ENCODE data around the gene STAT3.
A peak's percentile ranks its signal among the peaks of the same experiment; 100 is the strongest.
"Not testable (repeated sequence)": the region's sequence is repeated elsewhere in the genome, so short reads cannot be mapped to it uniquely, and the experiment has no call there.

The STAT3 gene

DNA sequence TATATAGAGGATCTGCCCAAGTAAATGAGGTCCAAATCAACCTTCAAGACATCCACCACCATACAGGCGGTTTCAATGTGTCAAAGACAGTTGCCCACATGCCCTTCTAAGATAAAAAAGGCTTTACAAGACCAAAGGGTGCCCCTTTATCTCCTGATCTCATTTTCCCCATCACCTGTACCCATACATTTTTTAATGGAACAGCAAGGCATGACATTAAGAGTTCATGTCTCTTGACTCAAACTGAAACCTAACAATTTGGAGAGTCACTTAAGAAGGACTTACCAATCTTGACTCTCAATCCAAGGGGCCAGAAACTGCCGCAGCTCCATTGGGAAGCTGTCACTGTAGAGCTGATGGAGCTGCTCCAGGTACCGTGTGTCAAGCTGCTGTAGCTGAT is 40.1 kb downstream of the STAT3 start:
- no peak for DNase-seq (ENCODE audit: low read depth)

DNA sequence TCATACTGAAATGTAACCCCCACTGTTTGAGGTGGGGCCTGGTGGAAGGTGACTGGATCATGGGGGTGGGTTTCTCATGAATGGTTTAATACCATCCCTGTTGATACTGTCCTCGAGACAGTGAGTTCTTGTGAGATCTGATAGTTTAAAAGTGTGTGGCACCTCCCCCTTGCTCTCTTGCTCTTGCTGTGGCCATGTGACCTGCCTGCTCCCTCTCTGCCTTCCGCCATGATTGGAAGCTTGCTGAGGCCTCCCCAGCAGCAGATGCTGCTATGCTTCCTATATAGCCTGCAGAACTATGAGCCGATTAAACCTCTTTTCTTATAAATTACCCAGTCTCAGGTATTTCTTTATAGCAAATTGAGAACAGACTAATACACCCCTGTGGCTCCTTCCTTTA is 40.6 kb downstream of the STAT3 start:
- no peak for DNase-seq (ENCODE audit: low read depth)

DNA sequence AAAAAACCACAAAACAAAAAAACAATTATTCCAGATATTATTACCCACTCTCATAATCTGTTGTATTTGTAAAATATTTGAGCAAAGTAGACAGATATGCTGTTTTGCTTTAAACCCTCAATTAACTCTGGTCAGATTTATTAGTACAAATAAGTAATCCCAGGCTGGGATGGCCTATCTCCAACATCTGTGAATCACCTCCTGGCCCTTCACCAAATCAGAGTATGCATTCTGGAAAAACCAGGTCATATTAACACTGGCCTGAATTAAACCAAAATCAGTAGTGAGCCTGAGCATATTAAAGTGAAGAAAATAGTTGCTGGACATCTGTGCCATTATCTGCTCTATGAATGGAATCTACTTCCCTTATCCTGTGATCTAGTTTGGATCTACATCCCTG is 41.0 kb downstream of the STAT3 start:
- DNase-seq (ENCODE audit: low read depth) = peak; percentile 57

DNA sequence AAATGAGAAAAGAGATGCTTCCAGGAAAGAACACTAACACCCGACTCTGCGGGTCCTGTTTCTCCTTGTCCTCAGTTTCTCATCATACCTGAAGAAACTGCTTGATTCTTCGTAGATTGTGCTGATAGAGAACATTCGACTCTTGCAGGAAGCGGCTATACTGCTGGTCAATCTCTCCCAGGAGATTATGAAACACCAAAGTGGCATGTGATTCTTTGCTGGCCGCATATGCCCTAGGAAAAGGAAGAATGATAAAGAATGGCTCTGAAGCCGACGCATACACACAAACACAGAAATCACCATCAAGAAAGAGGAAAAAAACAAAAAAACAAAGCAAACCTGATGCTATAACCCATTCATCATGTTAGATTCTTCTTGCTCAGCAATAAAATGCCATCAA is 41.8 kb downstream of the STAT3 start:
- DNase-seq (ENCODE audit: low read depth) = no peak

DNA sequence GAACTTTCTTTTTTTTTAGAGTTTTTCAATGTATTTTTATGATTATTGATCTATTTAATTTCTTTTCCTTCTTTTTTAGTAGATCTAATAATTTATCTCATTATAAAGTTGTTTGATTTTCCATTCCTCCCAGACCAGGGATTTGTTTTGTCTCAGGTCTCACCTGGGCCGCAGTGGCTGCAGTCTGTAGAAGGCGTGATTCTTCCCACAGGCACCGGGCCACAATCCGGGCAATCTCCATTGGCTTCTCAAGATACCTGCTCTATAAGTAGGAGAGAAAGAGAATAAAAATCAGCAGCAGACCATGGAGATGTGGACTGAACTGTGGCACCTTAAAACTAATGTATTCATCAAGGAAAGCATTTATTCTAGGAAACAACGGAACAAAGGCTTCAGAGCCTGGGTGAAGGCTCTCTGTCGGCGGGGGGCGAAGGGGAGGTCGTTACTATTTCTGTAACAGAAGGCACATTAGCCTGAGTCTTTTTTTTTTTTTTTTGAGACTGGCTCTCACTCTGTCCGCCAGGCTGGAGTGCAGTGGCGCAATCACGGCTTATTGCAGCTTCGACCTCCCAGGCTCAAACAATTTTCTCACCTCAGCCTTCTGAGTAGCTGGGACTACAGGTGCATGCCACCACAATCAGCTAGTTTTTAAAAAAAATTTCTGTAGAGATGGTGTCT is 42.7 kb downstream of the STAT3 start:
- DNase-seq (ENCODE audit: low read depth) = no peak

DNA sequence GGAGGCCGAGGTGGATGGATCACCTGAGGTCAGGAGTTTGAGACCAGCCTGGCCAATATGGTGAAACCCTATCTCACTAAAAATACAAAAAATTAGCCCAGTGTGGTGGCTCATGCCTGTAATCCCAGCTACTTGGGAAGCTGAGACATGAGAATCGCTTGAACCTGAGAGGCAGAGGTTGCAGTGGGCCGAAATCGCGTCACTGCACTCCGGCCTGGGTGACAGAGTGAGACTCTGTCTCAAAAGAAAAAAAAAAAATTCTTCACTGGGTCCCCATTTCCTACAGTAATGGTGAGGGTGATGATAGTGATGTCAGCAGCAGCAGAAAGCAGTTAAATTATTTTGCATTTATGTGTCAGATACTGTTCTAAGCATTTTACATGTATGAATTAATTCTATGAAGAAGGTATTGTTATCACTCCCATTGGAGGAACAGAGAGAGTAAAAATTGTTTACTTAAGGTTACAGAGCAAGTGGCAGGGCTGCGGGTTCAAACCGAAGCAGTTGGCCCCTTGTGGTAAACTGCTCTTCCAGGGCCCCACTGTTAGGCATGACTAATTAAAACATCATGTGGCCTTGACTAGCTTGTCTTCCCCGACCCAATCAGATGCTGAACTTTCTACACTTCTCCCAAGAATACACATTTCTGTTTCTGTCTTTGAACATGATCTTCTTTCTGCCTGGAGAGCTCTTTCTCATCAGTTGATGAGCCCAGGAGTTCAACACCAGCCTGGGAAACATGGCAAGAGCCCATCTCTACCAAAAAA is 45.8 kb downstream of the STAT3 start:
- peak; percentile 23 for DNase-seq (ENCODE audit: low read depth)

DNA sequence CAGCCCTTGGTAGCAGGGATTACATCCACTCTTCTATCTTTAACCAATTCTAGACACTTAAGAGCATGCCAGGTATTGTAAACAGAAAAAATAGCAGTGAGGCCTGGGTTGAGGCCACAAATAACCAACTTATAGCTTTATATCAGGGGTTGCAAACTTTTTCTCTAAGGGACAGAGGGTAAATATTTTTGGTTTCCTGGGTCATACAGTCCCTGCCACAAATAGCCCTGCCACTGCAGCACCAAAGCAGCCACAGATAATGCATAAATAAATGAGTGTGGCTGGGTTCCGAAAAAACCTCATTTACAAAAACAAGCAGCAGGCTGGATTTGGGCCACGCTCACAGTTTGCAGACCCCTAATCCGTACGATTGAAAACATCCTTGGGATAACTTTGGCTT is 46.7 kb downstream of the STAT3 start:
- DNase-seq (ENCODE audit: low read depth) = no peak

DNA sequence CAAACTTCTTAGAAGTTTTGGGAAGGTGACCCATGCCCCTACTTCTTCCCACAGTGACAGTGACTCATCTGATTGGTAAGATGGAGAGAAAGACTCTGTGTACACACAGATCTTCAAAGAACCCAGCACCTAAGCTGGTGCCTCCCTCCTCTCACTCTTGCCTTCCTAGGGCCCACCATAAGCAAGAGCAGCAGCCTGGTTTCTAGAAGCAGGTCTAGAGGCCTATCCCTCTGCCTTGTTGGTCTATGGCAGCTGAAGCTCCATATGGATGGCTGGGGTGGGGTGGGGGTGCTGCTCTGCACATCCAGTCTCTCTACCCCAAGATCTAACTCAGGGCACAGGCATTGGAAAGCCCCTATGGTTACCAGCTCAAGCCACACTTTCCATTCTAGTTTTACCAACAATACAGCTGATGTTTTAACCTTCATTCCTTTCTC is 47.5 kb downstream of the STAT3 start:
- no peak for DNase-seq (ENCODE audit: low read depth)

DNA sequence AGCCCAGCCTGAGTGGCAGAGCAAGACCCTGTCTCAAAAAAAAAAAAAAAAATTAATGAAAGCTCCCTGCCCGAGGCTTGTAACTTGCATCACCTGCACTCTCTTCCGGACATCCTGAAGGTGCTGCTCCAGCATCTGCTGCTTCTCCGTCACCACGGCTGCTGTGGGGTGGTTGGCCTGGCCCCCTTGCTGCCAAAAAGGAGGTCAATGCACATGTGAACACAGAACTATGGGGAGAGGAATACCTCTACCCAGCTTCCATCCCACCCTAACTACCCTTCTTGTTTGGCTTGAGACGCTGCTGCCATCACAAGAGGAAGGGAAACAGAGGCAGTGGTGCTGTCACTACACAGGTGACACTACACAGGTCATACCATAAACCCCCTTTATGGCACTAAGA is 49.0 kb downstream of the STAT3 start:
- DNase-seq (ENCODE audit: low read depth) = no peak

DNA sequence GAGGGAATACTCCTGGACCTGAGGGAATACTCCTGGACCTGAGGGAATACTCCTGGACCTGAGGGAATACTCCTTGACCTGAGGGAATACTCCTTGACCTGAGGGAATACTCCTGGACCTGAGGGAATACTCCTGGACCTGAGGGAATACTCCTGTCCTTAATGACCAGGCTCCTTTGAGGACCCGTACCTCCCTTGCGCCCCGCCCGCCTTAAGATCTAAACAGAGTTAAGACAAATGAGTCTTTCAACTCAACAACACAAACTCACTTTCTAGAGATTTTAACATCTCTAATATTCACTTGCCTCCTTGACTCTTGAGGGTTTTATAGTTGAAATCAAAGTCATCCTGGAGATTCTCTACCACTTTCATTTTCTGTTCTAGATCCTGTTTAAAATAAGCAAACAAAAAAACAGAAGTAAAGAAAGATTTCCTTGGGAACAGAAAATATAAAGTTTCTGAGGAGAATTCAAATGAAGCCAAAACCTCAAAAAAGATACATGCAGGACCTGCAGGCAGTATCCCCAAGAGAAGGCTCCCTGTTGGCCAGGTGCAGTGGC is 49.7 kb downstream of the STAT3 start:
- no peak for DNase-seq (ENCODE audit: low read depth)

DNA sequence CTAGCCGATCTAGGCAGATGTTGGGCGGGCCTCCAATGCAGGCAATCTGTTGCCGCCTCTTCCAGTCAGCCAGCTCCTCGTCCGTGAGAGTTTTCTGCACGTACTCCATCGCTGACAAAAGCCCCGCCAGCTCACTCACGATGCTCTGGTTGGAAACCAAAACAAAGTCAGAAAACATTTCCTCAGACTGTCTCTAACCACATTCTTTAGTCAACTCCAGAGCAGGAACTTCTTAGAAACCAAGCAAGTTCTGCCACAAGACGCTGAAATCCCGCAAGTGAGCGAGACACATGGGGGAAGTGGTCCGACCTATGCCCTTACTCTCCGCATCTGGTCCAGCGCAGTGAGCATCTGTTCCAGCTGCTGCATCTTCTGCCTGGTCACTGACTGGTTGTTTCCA is 50.8 kb downstream of the STAT3 start:
- peak; percentile 72 for DNase-seq (ENCODE audit: low read depth)

DNA sequence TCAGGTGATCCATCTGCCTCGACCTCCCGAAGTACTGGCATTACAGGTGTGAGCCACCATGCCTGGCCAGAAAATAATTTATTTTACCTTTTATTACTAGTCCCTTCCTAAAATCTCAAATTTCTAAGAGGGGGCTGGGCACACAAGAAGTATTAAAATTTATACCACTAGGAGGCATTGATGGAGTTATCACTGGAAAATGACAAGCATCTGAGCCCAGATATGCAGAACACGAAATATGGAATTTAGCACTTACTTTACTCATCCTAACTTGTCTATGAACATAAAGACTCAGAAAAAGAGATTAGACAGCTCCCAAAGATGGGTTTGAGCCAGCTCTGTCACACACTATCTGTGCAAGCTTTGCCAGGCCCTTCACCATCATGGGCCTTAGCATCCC is 53.6 kb downstream of the STAT3 start:
- DNase-seq (ENCODE audit: low read depth) = no peak

DNA sequence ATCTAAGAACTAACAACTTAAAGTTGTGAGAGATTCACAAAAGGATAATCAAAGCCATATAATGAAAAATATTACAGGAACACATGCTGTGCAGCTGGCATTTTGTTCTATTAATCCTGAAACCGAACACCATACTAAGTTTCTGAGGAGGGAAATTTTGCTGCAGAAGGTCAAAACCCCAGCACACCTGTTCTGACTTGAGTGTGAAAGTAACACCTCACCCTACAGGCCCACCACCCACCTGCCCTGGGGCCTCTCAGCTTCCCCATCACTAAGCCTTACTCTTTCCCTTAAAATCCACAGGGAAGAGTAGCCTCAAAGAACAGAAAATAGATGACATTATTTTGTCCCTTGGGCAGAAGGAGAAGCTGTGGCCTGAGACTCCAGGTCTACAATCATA is 55.2 kb downstream of the STAT3 start:
- DNase-seq (ENCODE audit: low read depth) = no peak

DNA sequence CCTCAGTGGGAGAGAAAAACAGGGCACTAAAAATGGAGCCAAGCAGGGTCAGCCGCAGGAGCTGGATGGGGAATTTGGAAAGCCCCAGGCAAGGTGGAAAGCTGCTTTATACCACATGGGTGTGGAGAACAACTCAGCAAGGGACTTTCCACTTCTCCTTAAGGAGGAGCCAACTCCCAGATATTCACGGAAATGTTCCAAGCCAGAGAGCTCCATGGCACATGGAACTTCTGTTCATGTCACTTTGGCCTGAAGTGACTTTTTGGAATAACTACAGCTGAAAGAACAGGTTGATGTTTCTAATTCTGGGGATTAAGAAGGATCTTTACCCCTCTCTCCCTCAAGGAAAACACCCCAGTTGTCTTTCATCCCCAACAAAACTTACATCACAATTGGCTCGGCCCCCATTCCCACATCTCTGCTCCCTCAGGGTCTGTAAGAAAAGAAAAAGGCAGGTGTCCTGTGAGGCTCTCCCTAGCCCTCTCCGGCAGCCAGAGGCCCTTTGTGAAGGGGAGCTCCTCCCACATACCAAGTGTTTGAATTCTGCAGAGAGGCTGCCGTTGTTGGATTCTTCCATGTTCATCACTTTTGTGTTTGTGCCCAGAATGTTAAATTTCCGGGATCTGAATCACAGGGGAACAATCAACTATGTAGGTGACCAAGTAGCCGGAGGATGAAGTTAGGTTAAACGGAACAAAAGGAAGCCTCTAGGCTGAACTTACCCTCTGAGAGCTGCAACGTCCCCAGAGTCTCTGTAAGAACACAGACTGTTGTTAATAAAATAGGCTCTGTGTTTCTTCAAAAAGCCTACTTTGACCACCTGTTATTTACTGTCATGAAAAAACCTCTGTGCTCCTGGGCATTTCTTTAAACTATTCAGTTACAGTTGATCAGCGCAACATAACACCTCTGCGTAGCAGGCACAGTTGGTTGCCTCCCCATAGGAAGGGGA is 58.9 kb downstream of the STAT3 start:
- DNase-seq (ENCODE audit: low read depth) = no peak

DNA sequence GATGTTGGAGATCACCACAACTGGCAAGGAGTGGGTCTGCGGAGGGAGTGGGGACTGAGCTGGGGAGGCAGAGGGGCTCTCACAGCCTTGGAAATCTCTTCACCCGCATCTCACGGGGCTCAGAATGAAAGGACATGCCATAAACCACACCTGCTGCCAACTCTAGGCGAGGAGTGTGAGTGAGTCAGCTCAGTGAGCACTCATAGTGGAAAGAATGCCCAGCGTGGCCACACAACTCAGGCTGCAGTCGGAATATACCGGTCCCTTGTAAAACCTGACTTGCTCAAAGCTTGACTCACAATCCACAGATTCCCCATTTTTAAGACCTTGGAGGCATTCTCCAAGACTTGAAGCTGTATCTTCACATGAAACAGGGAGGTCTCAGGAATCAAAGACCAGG is 63.2 kb downstream of the STAT3 start:
- DNase-seq (ENCODE audit: low read depth) = peak; percentile 73

DNA sequence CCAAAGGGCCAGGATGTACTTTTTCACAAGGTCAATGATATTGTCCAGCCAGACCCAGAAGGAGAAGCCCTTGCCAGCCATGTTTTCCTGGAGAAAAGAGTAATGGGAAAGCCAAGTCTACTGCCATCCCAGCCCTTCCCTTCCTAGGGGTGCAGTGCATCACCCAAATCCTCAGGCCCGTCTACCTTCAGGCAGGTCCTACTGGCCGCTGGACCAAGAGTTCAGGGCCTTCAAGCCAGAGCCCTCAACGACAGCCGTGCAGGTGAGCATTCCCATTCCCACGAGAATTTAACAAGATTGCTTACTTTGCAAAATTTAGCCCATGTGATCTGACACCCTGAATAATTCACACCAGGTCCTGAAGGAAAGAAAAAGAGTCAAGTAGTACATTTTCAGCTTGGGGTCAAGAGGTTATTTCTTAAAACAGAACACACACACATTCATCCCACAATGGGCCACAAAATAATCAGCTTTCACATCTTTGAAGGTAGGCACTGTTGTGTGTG is 64.9 kb downstream of the STAT3 start:
- DNase-seq (ENCODE audit: low read depth) = no peak

DNA sequence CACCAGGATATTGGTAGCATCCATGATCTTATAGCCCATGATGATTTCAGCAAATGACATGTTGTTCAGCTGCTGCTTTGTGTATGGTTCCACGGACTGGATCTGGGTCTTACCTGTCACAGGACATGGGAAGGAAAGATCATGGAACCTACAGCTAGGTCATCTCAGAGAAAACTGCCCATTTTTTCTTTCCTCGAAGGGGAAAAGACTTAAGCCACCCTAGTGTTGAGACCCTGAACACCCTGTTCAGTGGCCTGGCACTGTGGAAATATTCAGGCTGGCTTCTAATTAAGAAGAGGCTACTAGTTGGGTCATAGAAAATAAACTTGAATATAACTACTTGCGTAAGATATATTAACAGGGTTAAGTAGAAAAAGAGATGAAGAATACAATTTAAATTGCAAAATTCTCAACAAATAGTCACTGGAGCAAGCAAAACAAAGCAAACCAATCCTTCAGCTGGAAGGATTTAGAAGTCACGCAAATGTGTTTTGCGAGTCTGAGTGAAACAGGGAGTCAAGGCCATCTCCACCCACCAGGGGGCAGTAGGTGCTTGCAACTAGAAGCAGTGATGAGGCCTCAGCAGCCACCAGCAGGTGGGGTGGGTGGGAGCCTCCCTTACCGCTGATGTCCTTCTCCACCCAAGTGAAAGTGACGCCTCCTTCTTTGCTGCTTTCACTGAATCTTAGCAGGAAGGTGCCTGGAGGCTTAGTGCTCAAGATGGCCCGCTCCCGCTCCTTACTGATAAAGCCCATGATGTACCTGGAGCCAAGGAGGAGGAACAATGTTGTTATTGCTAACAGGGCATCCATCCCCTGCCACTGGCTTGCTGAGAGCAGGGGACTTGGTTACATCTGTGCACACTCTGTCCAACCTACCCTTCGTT is 65.6 kb downstream of the STAT3 start:
- peak; percentile 80 for DNase-seq (ENCODE audit: low read depth)

DNA sequence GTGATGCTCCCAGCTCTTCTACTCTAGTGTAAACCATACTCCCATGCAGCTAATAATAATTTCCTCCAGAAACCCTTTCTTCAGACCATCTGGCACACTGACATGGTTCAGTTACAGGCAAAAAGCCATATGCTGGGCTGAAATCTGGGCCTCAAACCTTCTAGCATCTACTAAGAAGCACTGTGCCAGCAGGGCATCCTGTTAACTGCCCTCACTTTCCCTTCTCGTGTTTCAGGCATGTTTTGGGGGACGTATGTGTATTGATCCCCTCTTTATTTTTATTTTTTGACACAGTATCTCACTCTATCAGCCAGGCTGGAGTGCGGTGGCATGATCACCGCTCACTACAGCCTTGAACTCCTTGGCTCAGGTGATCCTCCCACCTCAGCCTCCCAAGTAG is 66.7 kb downstream of the STAT3 start:
- DNase-seq (ENCODE audit: low read depth) = no peak

DNA sequence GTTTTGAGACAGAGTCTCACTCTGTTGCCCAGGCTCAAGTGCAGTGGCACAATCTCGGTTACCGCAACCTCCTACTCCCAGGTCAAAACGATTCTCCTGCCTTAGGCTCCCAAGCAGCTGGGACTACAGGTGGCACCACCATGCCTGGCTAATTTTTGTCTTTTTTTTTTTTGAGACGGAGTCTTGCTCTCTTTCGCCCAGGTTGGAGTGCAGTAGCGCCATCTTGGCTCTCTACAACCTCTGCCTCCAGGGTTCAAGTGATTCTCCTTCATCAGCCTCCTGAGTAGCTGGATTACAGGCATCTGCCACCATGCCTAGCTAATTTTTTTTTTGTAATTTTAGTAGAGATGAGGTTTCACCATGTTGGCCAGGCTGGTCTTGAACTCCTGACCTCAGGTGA is 70.3 kb downstream of the STAT3 start:
- DNase-seq (ENCODE audit: low read depth) = not testable (repeated sequence)

DNA sequence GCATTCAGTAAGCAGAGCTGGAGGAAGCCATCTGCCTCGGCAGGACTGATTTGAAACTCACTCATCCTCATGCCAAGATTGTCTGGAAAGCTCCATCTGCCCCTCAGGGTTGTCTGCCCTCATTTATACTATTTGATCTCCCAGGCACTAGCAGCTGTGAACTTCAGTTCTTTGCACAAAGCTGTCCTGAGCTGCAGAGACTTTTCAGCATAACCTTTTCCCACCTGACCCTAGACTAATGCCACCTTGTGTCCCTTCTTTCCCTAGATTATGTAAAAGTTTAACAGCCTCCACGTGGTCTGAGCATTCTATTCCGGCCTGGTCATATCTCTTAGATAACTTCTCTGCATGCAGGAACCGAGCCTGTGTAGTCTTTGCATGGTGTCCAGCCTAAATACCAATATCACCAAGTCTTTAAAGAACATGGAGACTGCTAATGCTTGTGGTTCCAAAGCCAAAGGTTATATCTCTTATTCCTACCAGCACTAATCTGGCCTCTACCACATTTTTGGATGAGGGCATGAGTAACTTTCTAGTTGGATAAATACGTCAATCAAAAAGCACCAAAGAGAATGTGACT is 70.9 kb downstream of the STAT3 start:
- no peak for DNase-seq (ENCODE audit: low read depth)

DNA sequence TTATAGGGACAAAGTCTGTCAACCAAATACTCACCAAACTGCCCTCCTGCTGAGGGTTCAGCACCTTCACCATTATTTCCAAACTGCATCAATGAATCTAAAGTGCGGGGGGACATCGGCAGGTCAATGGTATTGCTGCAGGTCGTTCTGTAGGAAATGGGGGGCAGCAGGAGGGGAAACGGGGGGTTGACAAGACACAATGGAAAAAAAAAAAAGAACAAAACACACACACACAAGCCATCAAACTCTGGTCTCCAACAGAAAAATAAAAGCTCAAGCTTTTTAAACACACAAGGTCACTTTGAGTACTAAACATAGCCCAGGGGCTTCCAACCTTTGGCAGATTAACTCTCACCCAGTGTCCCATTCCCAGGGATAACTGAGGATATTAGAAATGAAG is 71.5 kb downstream of the STAT3 start:
- no peak for DNase-seq (ENCODE audit: low read depth)

All from non-pigmented ciliary epithelial cell (primary cell).